Islet of Langerhans (tissue), 1 donor: Measurements from ENCODE around the gene NSFL1C.
A peak's percentile ranks its signal among the peaks of the same experiment; 100 is the strongest.

ENCODE experiments used
- FAIRE-seq: peaks from one replicate; lab custom pipeline; 2011; peaks lifted over from hg19 to GRCh38; lab: Jason Lieb, UNC

The NSFL1C gene

DNA sequence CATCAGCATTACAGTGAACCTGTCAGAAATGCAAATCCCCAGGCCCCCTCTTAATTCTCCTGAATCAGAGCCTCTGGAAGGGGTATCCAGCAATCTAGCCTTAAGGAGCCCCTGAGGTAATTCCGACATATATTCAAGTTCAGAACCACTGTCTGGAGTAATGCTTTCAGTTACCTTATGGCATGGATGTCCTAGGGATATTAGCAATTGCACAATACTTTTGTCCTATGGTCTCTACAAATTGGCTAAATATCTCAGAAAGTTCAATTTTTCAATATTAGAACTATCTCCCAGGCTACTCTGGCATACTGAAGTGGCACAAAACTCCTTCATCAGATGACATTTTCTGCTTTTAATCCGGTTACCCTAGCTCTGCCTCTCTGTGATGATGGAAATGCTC lies 6.4 kb downstream of the NSFL1C start:
- FAIRE-seq, result no peak

DNA sequence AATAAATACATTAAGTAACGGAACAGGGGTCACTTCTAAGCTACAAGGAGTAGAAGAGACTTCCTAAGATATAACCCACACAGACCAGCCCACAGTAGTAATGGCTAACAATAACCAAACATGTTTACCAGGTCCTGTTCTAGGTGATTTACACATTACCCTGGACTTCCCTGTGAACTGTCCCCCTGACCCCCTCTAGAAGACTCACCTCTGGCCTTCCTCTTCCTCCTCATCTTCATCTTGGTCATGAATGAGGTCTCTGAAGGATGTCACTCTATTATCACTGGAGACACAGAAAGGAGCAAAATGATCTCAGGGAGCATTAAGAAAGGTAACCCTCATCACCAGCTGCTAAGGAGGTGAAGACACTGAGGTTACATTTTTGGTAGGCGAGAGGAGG lies 8.7 kb downstream of the NSFL1C start:
- FAIRE-seq, result no peak

DNA sequence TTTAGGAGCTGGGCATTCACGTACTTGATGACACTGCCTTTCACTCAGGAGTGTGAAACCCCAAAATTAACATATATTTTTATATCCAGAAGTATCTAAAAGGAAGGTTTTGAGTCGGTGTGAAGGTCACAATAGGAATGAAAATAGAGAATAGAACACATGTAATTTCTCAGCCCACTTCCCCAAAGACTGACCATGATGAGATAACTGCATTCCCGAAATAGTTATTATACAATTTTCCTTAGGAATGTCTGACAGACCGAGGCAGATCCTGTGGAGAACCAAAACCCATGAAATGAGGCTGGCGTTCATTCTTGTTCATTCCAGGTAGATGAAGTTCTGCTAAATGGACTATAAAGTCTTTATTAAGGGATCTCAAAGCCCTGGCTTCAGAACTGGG lies 10.3 kb downstream of the NSFL1C start:
- no peak for FAIRE-seq

DNA sequence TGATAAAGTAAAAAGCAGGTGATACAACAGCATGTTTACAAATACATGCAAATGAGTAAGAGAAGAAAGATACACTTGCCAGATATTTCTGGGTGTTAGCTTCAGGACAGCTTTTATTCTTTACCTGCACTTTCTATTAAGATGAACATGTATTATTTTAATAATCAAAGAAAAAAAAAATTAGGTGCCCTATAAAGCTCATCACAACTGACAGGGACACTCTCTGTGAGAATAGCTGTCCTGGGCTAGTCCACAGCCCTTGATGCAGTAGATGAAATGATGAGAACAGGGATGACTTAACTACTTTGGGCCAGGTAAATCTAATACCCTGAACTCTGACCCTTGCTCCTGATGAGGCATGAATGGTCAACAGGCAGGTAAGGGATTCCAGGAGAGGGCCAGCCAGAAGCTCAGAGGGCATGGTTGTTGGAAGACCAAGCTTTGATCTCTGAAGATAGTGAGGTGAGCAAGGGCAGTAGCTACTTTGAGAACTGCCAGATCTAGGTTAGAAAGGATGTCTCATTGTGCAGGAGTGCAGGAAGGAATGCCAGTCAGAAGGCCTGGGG lies 15.6 kb downstream of the NSFL1C start:
- no peak for FAIRE-seq

DNA sequence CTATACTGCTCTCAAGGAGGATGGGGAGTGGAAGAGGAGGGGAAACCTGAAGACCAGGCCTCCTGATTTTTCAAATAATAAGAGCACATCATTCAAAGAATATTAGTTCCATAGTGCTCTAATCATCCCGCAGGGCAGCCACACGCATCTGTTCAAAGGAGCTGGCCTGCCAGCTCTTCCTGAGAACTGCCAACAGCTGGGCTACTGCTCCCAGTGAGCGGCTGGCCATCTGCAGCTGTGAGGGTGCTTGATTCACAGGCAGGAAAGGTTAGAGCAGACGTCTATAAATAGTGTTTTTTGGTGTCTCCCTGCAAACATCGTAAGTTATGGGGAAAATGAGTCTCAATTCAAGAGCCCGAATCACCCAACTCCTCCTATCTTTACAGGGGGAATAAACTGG lies 17.3 kb downstream of the NSFL1C start:
- no peak for FAIRE-seq

DNA sequence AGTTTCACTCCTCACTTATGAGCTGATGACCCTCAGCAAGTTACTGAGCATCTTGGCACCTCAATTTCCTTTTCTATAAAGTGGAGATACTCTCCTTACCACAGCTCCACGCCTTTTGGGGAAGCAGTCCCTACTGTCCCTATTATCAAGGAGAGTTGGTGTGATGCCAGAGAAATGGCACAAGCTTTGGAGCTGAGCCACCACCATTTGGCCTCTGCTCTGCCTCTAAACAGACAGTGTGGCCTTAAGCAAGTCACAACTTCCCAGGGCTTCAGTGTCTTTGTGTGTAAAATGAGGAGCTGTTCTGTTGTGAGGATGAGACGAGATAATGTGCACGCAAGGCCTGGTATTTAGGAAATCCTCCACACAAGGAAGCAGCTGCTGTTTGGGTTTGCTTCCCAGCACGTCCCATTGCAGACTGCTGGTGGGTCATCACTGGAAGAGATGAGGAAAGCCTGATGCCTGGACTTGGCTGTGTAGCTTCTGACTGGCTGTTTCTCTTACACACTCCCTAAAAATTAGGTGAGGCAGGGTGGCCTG lies 18.5 kb downstream of the NSFL1C start:
- no peak for FAIRE-seq

DNA sequence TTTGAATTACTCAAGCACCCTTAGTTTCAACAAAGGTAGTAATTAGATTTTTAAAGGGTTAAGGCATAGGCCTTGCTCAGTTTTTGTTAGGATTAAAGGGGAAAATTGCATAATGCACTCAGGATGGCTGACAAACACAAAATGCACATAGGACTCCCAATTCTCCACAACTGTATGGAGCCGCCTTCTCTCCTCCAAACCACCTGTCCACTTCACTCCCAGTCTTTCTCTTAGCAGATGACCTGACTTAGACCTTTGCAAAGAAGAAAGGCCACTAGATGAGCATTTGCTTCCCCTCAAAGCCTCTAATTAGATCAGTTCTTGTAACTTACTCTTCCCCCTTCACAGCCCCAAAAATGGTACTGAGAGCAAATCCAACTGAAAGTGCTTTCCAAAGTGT lies 20.1 kb downstream of the NSFL1C start:
- FAIRE-seq, result no peak

DNA sequence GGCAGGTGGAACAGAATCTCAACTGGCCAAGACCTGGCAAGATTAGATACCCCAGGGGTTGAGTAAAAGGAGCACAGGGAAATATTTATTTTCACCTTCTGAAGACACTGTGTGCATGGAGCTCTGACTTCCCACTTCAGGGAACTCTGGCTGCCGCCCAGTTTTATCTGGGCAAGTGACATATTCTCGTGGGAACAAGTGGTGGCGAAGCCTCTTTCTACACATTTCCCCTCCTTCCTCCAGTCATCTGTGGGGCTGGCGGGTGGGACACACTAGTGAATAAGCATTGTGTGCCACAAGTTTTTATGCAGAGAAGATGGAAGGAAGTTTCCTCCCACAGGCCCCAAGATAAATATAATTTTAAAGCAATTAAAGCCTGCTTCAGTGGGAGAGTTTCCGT lies 23.6 kb downstream of the NSFL1C start:
- no peak for FAIRE-seq

DNA sequence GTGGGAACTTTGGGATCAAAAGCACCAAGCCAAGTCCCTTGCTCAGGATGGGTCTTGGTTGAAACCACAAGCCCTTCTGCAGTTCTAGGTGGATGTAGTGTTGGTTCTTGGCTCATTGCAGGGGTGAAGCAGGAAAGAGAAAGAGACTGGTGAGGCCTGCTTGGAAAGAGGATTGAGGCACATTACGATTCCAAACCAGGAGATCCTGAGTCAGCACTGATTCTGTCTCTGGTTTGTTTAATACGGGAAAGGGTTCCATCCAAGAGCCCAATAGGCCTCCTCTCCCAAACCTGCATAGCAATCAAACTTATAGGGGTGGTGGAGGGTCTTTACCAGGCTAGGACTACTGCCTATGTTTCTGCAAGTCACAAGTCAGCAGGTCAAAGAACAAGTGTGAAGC lies 24.3 kb downstream of the NSFL1C start:
- FAIRE-seq, result no peak

DNA sequence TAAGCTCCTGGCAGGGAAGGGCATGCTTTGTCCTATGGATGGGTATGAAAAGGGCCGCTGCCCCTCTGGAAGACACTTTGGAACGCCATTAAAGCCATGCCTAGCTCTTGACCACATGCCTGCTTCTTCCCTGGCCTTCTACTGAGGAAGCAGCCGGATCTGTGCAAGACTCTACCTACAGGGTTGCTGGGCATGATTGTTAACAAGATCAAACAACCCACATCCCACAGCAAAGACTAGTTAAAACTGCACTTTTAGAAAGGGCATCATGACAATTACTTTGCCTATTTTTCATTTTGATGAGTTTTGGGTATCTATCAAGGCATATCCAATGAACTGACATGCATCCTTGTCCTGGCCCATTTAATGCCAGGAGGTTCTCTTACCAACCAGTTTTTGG lies 25.5 kb downstream of the NSFL1C start:
- no peak for FAIRE-seq

DNA sequence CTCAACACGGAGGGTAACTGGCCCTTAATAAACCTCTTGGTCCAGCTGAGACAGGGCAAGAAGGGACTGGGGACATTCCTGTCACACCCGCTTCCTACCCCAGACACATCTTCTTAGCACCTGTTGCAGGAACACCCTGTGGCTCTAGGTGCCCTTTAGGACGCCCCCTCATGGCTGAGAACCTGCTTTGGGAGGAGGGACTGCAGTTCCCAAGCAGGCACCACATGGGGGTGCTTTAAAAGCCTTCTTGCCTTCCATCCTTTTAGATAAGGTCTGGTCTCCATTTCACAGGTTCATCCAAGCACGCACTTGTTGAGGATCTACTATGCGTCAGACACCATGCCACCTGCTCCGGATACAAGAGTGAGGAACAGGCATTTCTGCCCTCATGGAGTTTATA lies 26.6 kb downstream of the NSFL1C start:
- no peak for FAIRE-seq

DNA sequence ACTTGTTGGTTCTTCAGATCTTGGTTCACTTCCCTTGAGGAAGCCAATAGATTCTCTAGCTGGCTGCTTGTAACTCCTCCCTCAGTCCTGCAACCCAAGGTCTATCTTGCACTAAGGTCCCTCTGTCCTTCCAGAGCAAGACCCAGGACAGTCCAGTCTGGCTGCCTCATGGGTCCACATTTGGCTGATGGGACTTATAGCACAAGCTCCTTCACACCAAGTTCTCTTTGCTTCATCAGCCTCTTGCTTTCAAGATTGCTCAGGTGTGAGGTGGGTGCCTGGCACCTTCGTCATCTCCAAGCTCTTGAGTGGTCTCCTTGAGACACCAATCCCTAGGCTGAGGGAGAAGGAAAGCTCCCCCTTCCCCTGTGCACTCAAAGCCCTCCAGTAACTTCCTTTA lies 28.3 kb downstream of the NSFL1C start:
- no peak for FAIRE-seq

DNA sequence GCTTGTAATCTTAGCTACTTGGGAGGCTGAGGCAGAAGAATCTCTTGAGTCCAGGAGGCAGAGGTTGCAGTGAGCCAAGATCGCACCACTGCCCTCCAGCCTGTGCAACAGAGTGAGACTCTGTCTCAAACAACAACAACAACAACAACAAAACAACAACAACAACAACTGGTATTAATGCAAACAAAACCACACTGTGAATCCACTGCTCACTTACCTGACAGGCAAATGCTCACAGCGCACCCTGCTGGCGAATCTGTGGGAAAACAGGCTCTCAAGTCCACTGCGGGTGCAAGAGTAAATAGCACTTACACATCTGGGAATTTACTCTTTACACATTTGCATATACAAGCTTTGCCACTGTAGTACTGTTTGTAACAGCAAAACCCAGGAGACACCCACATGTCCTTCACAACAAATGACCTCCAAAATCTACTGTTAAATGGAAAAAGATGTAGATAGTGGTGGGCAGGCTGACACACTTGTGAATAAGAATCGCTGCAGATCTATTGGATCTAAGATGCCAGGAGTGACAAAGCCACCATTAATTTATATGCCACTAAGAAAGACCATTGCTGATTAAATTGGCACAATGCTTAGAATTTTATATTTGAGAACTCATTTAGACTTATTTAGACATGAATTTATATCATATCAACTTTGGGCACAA lies 29.3 kb downstream of the NSFL1C start:
- FAIRE-seq, result peak; percentile 24

DNA sequence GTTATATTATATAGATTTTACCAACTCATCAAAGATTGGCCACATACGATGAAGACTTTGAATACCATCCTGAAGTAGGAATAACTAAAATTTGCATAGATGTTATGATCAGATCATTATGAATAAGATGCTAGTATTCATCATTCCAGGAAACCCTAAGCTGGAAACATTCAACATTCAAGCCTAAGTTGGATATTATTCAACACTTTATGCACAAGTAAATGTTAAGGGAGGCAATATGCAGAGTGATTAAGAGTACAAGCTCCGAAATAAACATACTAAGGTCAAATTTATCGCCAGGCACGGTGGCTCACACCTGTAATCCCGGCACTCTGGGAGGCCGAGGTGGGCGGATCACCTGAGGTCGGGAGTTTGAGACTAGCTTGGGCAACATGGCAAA lies 30.4 kb downstream of the NSFL1C start:
- FAIRE-seq, result no peak

DNA sequence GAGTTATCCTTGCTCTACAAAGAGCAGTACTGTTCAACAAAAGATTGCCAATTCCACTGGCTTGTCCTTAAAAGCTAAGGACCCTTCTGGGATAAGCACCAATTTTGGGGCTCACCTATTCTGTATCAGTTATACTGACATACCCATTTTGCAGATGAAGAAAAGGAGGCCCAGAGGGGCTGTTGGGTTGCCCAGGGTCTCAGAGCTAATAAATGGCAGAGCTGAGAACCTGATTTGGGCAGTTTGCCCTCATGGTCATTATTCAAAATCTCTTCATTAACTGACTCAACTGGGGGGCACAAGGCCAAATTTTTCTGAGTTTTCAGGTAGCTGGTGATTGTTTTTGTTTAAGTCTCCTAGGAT lies 31.3 kb downstream of the NSFL1C start:
- FAIRE-seq, result no peak

DNA sequence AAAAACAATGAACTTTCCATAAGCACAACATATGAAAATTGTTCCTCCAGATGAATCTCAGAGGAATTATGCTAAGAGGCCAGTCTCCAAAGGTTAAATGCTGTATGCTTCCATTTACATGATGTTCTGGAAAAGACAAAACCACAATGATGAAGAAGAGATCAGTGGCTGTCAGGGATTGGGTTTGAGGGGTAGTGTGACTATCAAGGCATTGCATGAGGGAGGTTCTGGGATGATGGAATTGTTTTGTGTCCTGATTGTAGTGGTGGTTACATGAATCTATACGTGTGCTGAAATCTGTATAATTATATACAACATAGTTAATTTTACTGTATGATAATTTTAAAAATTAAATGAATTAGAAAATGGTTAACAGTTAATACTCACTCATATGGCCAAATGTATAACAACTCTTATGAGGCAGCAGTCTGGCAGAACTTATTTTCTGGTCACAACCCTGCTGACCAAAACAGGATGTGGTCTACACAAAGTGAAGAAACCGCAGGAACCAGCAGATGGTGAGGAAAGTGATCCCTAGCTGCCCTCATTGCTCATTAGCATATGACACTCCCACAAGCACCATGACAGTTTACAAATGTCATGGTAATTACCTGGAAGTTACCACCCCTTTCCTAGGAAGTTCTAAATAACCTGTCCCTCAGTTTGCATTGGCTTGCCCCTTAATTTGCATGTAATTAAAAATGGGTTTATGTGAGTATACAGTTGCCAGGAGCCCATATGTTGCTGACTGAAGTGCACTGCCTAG lies 31.9 kb downstream of the NSFL1C start:
- no peak for FAIRE-seq

DNA sequence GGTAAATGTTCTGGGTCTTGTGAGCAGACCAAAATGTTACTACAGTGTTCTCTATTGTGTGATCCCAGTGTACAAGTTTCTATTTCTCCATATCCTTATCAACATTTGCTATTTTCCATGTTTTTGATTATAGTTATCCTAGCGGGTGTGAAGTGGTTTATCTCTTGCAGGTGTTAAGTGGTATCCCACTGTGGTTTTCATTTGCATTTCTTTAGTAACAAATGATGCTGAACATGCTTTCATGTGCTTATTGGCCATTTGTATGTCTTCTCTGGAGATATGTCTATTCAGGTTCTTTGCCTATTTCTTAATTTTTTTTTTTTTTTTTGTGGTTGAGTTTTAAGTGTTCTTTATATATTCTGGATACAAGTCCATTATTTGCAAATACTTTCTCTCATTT lies 35.5 kb downstream of the NSFL1C start:
- FAIRE-seq, result no peak

DNA sequence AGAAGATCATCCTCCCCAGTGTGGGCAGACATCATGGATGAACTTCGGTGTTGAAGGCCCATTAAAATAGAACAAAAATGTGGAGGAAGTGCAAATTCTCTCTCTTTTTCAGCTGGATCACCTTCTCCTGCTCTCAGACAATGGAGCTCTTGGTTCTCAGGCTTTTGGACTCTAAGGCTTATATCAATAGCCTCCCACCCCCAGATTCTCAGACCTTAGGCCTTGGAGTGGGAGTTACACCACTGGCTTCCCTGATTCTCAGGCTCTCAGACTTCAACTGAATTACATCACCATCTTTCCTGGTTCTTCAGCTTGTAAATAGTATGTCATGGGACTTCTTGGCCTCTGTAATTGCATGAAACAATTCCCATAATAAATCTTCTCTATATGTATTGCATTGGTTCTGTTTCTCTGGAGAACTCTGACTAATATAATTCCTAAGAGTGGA lies 36.6 kb downstream of the NSFL1C start:
- no peak for FAIRE-seq

DNA sequence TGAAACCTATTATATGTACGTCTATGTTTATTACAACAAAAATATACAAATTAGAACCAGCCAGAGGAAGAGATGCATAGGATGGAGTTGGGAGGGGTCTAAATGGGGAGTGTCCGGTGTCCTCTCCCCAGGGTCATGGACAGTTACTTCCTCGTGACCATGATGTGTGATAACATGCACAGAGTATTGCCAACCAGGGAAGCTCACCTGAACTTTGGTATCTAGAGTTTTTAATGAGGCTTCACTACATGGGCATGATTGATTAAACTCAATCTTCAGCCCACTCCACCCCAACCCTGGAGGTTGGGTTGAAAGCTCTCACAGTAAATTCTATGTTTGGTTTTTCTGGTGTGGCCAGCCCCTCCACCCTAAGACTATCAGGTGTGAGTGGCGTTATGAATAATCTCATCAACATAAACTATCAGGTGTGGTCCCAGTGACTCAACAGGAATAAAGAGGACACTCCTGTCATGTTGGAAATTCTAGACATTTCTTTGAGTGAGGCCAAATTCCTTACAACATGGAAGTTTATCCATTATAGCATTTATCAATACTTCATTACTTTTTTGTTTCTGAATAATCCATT lies 37.4 kb downstream of the NSFL1C start:
- FAIRE-seq, result no peak

DNA sequence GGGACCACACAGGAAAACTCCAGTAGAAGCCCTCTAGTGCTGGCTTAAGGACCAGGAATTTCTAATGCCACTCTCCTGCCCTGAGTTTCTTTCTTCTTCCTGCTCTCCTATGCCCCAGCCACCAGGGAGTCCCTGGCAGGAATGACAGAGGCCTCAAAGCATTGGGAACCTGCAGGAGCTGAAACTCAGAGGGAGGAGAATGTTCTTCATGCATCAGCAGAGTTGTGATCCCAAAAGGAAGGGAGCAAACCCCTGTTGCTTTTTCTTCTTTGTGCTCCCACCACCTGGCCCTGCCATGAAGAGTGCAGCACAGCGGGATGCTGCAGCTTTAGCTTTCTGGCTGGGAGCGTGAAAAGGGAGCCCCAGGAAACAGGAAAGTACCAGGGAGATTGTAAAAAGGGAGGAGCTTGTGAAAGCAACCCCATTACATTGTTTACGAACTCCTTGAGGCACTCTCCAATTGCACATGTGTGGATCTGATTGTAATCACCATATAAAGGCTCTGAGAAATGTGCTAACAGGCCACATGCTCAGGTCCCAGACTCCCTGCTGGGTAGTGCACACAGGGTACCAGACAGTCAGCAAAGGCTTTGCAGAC lies 39.1 kb downstream of the NSFL1C start:
- FAIRE-seq, result no peak

DNA sequence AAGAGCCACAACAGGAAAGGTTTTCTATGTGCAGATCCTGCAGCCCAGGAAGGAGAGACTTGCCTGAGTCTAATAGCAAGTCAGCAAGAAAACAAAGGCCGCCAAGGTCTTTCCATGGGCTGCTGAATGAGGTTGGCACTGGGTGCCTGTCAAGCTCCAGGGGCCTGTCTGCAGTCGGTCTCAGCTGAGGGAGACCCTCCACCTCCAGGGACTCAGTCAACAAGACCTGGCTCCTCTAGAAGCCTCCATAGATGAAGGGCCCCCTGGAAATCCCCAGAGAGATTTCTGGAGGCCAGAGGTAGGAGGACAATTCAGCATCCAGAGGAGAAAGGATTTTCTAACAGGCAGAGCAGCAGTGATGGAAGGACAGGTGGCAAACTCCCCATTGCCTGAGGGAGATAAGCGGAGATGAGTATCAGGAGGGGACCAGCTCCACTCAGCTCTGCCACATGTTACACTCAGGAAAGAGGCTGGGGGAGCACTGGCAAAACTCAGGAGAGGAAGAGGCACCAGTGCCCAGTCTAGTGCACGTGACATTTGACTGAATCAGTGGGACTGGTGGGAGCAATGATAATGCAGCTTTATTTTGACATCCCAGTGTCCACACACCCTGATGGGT lies 40.3 kb downstream of the NSFL1C start:
- no peak for FAIRE-seq

DNA sequence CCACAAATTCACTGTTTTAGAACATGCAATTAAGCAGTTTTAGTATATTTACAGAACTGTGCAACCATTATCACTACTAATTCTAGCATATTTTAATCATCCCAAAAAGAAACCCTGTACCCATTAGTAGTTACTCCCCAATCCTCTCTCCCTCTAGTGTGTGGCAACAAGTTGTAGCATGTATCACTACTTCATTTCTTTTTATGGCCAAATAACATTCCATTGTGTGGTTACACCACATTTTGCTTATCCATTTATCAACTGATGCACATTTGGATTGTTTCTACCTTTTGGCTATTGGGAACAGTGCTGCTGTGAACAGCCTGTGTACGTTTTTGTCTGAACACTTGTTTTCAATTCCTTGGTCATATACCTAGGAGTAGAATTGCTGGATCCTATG lies 42.3 kb downstream of the NSFL1C start:
- no peak for FAIRE-seq
